SK-N-SH (cell line): ENCODE measurements around the gene RAPH1. TPM values are rescaled to one million over a fixed set of nuclear protein-coding genes. Genes with fewer than 3 reads are reported as not detected.

Experiments used
- CTCF ChIA-PET: fragments of 300-600, 350-600 bp; formaldehyde crosslinking; extraction: SDS; loops from one replicate; lab custom pipeline; 2021; lab: Yijun Ruan, JAX
- POLR2A ChIA-PET: fragments of 350-600 bp; sonication (Branson Sonifier 250); formaldehyde crosslinking; extraction: SDS; loops from one replicate; lab custom pipeline; 2020; ENCODE audit warnings: antibody characterized with exemption, inconsistent platforms; lab: Yijun Ruan, JAX
- DNase-seq: peaks from one replicate; pipeline ENCODE4 v3.0.0; 2012
- H2AFZ ChIP-seq: fragments of 200-600 bp; sonication (generic); 2 replicates; pipeline ENCODE4 v1.8.1; 2016; ENCODE audit warnings: antibody characterized with exemption, mild to moderate bottlenecking, low read depth
- H3F3A ChIP-seq: fragments of 200-600 bp; sonication (generic); replicated peaks from 2 replicates; pipeline ENCODE3; 2016; ENCODE audit warnings: antibody characterized with exemption, mild to moderate bottlenecking; ENCODE audit not compliant: insufficient read depth
- H3K27ac ChIP-seq, 2 experiments: fragments of 200-500 bp in 1 of 2; fragments of 200-600 bp in 1 of 2; sonication (Bioruptor generic) in 1 of 2; sonication (generic), shearing (Covaris generic) in 1 of 2; 2 replicates each; pipeline versions ENCODE4 v1.5.1 to v1.6.1; 2014 to 2016; ENCODE audit warnings: low read depth in 2 of 2, inconsistent platforms in 1 of 2, low read length in 1 of 2, mild to moderate bottlenecking in 1 of 2, mixed read lengths in 1 of 2
- H3K27me3 ChIP-seq: fragments of 200-600 bp; sonication (generic), shearing (Covaris generic); 2 replicates; pipeline ENCODE4 v1.6.1; 2016; ENCODE audit warnings: mixed run types; ENCODE audit not compliant: insufficient read depth
- H3K36me3 ChIP-seq, 2 experiments: fragments of 200-500 bp in 1 of 2; fragments of 200-600 bp in 1 of 2; sonication (Bioruptor generic) in 1 of 2; sonication (generic) in 1 of 2; replicated peaks in 1 of 2; 2 replicates each; pipeline versions ENCODE3 to v1.5.1; 2014 to 2016; ENCODE audit warnings: low read length in 1 of 2, mild to moderate bottlenecking in 1 of 2; ENCODE audit not compliant: insufficient read depth in 2 of 2, control insufficient read depth in 1 of 2
- H3K4me1 ChIP-seq, 2 experiments: fragments of 200-500 bp in 1 of 2; fragments of 200-600 bp in 1 of 2; sonication (Bioruptor generic) in 1 of 2; sonication (generic), shearing (Covaris generic) in 1 of 2; 2 replicates each; pipeline versions ENCODE4 v1.5.1 to v1.6.1; 2014 to 2016; ENCODE audit warnings: low read depth in 1 of 2, low read length in 1 of 2, mixed run types in 1 of 2; ENCODE audit not compliant: insufficient read depth in 2 of 2, control insufficient read depth in 1 of 2
- H3K4me2 ChIP-seq: fragments of 200-600 bp; sonication (generic), shearing (Covaris generic); 2 replicates; pipeline ENCODE4 v1.6.1; 2017; ENCODE audit warnings: mixed run types
- H3K4me3 ChIP-seq, 2 experiments: fragments of 200-500 bp in 1 of 2; fragments of 200-600 bp in 1 of 2; sonication (Bioruptor generic) in 1 of 2; sonication (generic), shearing (Covaris generic) in 1 of 2; 2 replicates each; pipeline versions ENCODE4 v1.5.1 to v1.8.1; 2014 to 2016; ENCODE audit warnings: low read depth in 2 of 2, inconsistent platforms in 1 of 2, low read length in 1 of 2, mild to moderate bottlenecking in 1 of 2, mixed read lengths in 1 of 2, moderate library complexity in 1 of 2
- H3K79me2 ChIP-seq: fragments of 200-600 bp; sonication (generic); 2 replicates; pipeline ENCODE4 v1.8.1; 2017; ENCODE audit warnings: mild to moderate bottlenecking; ENCODE audit not compliant: insufficient read depth
- H3K9ac ChIP-seq: fragments of 200-600 bp; sonication (generic); 2 replicates; pipeline ENCODE4 v1.6.1; 2017; ENCODE audit warnings: mixed run types
- H3K9me2 ChIP-seq: fragments of 200-600 bp; sonication (generic); 2 replicates; pipeline ENCODE4 v1.6.1; 2017; ENCODE audit warnings: mixed run types
- H3K9me3 ChIP-seq: fragments of 200-600 bp; sonication (generic); 2 replicates; pipeline ENCODE4 v1.6.1; 2017; ENCODE audit warnings: mixed run types, mild to moderate bottlenecking, moderate library complexity
- H4K20me1 ChIP-seq: fragments of 200-600 bp; sonication (generic); 2 replicates; pipeline ENCODE4 v1.6.1; 2017; ENCODE audit warnings: mild to moderate bottlenecking, mixed run types; ENCODE audit not compliant: insufficient read depth
- FOSL2 ChIP-seq: IDR thresholded peaks from 2 replicates; pipeline ENCODE4 v1.4.0; 2012; ENCODE audit warnings: low read depth, mild to moderate bottlenecking, moderate library complexity, borderline replicate concordance
- GABPA ChIP-seq: IDR thresholded peaks from 2 replicates; pipeline ENCODE4 v1.4.0; 2012; ENCODE audit warnings: low read depth, mild to moderate bottlenecking
- JUND ChIP-seq: IDR thresholded peaks from 2 replicates; pipeline ENCODE4 v1.4.0; 2012
- NRF1 ChIP-seq: IDR thresholded peaks from 2 replicates; pipeline ENCODE4 v1.6.1; 2012; ENCODE audit warnings: low read depth, mild to moderate bottlenecking, low read length
- POLR2AphosphoS5 ChIP-seq: IDR thresholded peaks from 2 replicates; pipeline ENCODE4 v1.6.1; 2012; ENCODE audit warnings: low read depth, low read length
- RCOR1 ChIP-seq: fragments of 150-350 bp; IDR thresholded peaks from 2 replicates; pipeline ENCODE4 v1.6.1; 2017; ENCODE audit warnings: antibody characterized with exemption, low read length
- RFX5 ChIP-seq: IDR thresholded peaks from 2 replicates; pipeline ENCODE4 v1.6.1; 2012; ENCODE audit warnings: mild to moderate bottlenecking, improper control_type of control experiment, low read length
- RXRA ChIP-seq: IDR thresholded peaks from 2 replicates; pipeline ENCODE4 v1.4.0; 2012; ENCODE audit warnings: low read depth, mild to moderate bottlenecking, borderline replicate concordance
- TAF1 ChIP-seq: IDR thresholded peaks from 2 replicates; pipeline ENCODE4 v1.6.1; 2012; ENCODE audit warnings: low read depth, mild to moderate bottlenecking, low read length, moderate library complexity, borderline replicate concordance
- TCF12 ChIP-seq: IDR thresholded peaks from 2 replicates; pipeline ENCODE4 v1.4.0; 2012
- WGBS: methylation state at CpG from one replicate; pipeline ENCODE4 v1.1.6; 2017; ENCODE audit warnings: low lambda C conversion rate; 5-methylcytosine and 5-hydroxymethylcytosine counted together
- polyA plus RNA-seq, 3 experiments: library from polyadenylated mRNA; depleted of rRNA; stranded (reverse); fragments of >200 nt; gene quantifications; 2 replicates each; pipeline ENCODE4 v1.2.3, GENCODE V29; 2012
- TF ChIP-seq, protein P1 (sequence below): IDR thresholded peaks from 2 replicates; pipeline ENCODE4 v1.6.1; 2012; ENCODE audit warnings: mild to moderate bottlenecking, low read depth, low read length, moderate library complexity
- TF ChIP-seq, protein P2 (sequence below): IDR thresholded peaks from 2 replicates; pipeline ENCODE4 v1.4.0; 2012; ENCODE audit warnings: low read depth, borderline replicate concordance
- TF ChIP-seq, protein P3 (sequence below): IDR thresholded peaks from 2 replicates; pipeline ENCODE4; 2012
- TF ChIP-seq, protein P4 (sequence below): fragments of 200-600 bp; sonication (generic); IDR thresholded peaks from 2 replicates; pipeline ENCODE4 v1.6.1; 2017; ENCODE audit warnings: antibody characterized with exemption, mild to moderate bottlenecking, moderate library complexity
- TF ChIP-seq, protein P5 (sequence below): fragments of 150-350 bp; IDR thresholded peaks from 2 replicates; pipeline ENCODE4 v1.6.1; 2016; ENCODE audit warnings: mild to moderate bottlenecking, low read depth, low read length

RAPH1 gene
- polyA plus RNA-seq, 1 of the 3 experiments (the other 2 are of a cell fraction), result 6.7 TPM

DNA sequence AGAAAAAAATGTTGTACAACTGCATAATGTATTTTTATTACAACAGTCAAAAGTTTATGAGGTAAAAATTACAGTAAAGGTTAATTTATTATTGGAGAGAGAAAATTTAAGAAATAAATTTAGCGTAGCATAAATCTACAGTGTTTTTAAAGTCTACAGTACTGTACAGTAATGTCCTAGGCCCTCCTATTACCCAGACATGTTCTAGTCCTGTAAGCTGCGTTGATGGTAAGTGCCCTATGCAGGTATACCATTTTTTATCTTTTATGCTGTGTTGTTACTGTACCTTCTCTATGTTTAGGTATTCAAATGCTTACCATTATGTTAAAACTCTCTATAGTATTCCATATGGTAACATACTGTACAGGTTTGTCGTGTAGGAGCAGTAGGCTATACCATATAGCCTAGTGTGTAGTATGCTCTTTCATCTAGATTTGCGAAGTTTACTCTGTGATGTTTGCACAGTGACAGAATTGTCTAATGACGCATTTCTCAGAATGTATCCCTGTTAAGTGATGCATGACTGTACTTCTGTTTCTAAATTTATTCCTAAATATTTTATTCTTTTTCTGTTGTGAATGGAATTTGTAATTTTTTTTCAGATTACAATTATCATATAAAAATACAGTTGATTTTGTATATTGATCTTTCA, 182.4 kb downstream of the RAPH1 start:
- POLR2A ChIA-PET, result no interaction called here
- Histone ChIP-seq H3K27me3 (no peaks in the 10 kb centered on the region), H3K4me3 (no peak overlapping the region), H3K36me3 (peaks cover 0 to 22% of the 10 kb centered on the region in 2 experiments), H2AFZ (no peak overlapping the region)
- 83% methylated on average over 5 of the region's 5 CpGs for WGBS
- TF ChIP-seq, protein P1, sequence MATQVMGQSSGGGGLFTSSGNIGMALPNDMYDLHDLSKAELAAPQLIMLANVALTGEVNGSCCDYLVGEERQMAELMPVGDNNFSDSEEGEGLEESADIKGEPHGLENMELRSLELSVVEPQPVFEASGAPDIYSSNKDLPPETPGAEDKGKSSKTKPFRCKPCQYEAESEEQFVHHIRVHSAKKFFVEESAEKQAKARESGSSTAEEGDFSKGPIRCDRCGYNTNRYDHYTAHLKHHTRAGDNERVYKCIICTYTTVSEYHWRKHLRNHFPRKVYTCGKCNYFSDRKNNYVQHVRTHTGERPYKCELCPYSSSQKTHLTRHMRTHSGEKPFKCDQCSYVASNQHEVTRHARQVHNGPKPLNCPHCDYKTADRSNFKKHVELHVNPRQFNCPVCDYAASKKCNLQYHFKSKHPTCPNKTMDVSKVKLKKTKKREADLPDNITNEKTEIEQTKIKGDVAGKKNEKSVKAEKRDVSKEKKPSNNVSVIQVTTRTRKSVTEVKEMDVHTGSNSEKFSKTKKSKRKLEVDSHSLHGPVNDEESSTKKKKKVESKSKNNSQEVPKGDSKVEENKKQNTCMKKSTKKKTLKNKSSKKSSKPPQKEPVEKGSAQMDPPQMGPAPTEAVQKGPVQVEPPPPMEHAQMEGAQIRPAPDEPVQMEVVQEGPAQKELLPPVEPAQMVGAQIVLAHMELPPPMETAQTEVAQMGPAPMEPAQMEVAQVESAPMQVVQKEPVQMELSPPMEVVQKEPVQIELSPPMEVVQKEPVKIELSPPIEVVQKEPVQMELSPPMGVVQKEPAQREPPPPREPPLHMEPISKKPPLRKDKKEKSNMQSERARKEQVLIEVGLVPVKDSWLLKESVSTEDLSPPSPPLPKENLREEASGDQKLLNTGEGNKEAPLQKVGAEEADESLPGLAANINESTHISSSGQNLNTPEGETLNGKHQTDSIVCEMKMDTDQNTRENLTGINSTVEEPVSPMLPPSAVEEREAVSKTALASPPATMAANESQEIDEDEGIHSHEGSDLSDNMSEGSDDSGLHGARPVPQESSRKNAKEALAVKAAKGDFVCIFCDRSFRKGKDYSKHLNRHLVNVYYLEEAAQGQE, result no peak
- TF ChIP-seq, protein P2, sequence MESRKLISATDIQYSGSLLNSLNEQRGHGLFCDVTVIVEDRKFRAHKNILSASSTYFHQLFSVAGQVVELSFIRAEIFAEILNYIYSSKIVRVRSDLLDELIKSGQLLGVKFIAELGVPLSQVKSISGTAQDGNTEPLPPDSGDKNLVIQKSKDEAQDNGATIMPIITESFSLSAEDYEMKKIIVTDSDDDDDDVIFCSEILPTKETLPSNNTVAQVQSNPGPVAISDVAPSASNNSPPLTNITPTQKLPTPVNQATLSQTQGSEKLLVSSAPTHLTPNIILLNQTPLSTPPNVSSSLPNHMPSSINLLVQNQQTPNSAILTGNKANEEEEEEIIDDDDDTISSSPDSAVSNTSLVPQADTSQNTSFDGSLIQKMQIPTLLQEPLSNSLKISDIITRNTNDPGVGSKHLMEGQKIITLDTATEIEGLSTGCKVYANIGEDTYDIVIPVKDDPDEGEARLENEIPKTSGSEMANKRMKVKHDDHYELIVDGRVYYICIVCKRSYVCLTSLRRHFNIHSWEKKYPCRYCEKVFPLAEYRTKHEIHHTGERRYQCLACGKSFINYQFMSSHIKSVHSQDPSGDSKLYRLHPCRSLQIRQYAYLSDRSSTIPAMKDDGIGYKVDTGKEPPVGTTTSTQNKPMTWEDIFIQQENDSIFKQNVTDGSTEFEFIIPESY, result no peak
- TF ChIP-seq TAF1 (no peak), RCOR1 (no peak), POLR2AphosphoS5 (no peak), RFX5 (no peak), TCF12 (no peak), RXRA (no peak), NRF1 (no peak), FOSL2 (no peak), GABPA (no peak), JUND (no peak)
- TF ChIP-seq, protein P3, sequence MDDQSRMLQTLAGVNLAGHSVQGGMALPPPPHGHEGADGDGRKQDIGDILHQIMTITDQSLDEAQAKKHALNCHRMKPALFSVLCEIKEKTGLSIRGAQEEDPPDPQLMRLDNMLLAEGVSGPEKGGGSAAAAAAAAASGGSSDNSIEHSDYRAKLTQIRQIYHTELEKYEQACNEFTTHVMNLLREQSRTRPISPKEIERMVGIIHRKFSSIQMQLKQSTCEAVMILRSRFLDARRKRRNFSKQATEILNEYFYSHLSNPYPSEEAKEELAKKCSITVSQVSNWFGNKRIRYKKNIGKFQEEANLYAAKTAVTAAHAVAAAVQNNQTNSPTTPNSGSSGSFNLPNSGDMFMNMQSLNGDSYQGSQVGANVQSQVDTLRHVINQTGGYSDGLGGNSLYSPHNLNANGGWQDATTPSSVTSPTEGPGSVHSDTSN, result no peak
- TF ChIP-seq, protein P4, sequence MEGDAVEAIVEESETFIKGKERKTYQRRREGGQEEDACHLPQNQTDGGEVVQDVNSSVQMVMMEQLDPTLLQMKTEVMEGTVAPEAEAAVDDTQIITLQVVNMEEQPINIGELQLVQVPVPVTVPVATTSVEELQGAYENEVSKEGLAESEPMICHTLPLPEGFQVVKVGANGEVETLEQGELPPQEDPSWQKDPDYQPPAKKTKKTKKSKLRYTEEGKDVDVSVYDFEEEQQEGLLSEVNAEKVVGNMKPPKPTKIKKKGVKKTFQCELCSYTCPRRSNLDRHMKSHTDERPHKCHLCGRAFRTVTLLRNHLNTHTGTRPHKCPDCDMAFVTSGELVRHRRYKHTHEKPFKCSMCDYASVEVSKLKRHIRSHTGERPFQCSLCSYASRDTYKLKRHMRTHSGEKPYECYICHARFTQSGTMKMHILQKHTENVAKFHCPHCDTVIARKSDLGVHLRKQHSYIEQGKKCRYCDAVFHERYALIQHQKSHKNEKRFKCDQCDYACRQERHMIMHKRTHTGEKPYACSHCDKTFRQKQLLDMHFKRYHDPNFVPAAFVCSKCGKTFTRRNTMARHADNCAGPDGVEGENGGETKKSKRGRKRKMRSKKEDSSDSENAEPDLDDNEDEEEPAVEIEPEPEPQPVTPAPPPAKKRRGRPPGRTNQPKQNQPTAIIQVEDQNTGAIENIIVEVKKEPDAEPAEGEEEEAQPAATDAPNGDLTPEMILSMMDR, result no peak
- TF ChIP-seq, protein P5, sequence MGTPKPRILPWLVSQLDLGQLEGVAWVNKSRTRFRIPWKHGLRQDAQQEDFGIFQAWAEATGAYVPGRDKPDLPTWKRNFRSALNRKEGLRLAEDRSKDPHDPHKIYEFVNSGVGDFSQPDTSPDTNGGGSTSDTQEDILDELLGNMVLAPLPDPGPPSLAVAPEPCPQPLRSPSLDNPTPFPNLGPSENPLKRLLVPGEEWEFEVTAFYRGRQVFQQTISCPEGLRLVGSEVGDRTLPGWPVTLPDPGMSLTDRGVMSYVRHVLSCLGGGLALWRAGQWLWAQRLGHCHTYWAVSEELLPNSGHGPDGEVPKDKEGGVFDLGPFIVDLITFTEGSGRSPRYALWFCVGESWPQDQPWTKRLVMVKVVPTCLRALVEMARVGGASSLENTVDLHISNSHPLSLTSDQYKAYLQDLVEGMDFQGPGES, result no peak
- TF ChIP-seq, all 33 proteins: peak for 0
- Histone ChIP-seq H3K9ac (no peak overlapping the region), H3K27ac (no peak overlapping the region), H3K9me3 (no peaks in the 10 kb centered on the region), H3K9me2 (no peaks in the 10 kb centered on the region), H3F3A (peaks cover 4% of the 10 kb centered on the region), H3K79me2 (peaks cover 100% of the 10 kb centered on the region), H3K4me2 (no peak overlapping the region), H3K4me1 (no peaks in the 10 kb centered on the region), H4K20me1 (peaks cover 42% of the 10 kb centered on the region; the same call in 1 of the 2 replicates)
- CTCF ChIA-PET, result no interaction called here
- DNase-seq, result no peak
